Measurements from ENCODE around the gene CORO2A.

DNA sequence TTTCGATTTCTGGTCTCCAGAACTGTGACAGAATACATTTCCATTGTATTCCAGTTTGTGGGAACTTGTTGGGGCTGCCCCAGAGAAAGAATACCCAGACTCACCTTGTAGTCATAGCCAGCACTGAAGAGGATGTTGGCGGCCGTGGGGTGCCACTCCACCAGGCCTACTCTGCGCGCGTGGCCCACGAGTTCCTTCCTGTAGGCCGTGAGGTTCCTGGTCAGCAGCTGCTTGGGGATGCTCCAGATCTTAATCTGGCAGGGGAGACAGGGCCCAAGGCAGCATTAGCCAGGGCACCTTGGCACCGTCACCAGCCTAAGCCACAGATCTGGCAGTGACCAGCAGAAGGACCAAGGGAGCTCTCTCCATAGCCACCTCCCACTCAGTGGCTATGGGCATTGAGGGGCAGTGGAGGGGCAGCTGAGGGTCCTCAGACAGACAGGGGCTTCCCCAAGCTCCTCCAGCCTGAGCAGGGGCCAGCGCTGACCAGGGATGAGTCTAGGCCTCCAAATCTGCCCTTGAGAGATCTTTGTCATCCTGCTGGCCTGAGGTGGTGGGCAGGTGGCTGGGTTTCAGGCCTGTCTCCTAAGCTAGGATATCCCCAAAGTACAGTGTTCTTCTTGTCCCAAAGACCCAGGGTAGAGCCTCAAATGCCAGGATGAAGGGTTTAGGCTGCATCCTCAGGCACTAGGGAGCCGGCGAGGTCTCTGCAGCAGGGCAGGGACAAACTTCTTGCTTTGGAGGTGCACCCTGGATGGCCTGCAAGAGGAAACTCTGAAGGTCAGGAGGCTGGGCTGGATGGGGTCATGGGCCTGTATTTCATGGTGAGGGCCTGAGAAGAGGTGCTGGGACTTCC is 57.5 kb downstream of the CORO2A start:
- TF ChIP-seq POLR2A (IDR thresholded peaks at IDR 0.05) (no peak), POLR2AphosphoS5 (IDR thresholded peaks at IDR 0.05) (no peak)
- TF ChIP-seq, protein P1, sequence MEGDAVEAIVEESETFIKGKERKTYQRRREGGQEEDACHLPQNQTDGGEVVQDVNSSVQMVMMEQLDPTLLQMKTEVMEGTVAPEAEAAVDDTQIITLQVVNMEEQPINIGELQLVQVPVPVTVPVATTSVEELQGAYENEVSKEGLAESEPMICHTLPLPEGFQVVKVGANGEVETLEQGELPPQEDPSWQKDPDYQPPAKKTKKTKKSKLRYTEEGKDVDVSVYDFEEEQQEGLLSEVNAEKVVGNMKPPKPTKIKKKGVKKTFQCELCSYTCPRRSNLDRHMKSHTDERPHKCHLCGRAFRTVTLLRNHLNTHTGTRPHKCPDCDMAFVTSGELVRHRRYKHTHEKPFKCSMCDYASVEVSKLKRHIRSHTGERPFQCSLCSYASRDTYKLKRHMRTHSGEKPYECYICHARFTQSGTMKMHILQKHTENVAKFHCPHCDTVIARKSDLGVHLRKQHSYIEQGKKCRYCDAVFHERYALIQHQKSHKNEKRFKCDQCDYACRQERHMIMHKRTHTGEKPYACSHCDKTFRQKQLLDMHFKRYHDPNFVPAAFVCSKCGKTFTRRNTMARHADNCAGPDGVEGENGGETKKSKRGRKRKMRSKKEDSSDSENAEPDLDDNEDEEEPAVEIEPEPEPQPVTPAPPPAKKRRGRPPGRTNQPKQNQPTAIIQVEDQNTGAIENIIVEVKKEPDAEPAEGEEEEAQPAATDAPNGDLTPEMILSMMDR (IDR thresholded peaks at IDR 0.05), result no peak
